Measurements from ENCODE around the gene SPATA45. TPM values are rescaled to one million over a fixed set of nuclear protein-coding genes. Genes with fewer than 3 reads are reported as not detected.

The SPATA45 gene
- total RNA-seq: 0.39 TPM in 1 of 2 replicates, not detected in the other

DNA sequence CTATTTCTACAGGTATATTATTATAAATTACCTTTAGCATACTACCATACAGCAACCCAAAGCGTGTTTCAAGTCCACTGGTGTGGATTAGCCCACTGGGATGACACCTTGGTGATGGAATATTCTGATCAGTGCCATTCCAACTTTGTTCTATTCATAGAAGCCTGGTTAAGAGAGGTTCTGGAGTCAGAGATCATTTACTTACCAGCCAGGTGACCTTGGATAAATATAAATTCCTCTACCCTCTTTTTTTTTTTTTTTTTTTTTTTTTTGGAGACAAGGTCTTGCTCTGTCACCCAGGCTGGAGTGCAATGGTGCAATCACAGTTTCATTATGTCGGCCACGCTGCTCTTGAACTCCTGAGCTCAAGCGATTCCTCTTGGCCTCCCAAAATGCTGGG, at the start of gene SPATA45:
SPATA45 (minus strand) TSS at position 101 of the 400 bp plus-strand sequence. CDS start 11,500 bp downstream, outside the sequence.

DNA sequence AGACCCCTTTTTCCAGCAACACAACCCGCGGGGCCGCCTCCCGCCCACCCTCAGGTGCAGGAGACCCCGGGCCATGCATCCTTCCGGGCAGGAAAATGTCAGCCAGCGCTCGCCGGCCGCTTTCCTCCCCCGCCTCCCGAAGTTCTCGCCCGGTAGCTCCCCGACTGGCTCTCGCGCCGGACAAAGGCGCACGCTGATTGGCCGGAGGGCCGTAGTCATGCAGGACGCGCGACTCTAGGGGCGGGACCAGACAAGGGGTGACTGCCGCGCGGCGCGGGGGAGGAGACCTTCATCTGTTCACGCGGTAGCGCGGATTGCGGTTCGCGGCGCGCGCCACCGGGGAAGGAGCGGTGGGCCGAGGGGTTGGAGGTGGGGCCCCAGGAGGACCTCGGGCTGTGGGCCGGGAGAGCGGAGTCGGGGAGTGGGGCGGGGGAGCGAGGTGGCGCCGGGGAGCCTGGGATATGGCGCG, 10.6 kb upstream of the SPATA45 start, which contains the start of gene FLVCR1:
FLVCR1 (plus strand) TSS at position 284 of the 469 bp plus-strand sequence; CDS start at position 462, 178 bp downstream.

DNA sequence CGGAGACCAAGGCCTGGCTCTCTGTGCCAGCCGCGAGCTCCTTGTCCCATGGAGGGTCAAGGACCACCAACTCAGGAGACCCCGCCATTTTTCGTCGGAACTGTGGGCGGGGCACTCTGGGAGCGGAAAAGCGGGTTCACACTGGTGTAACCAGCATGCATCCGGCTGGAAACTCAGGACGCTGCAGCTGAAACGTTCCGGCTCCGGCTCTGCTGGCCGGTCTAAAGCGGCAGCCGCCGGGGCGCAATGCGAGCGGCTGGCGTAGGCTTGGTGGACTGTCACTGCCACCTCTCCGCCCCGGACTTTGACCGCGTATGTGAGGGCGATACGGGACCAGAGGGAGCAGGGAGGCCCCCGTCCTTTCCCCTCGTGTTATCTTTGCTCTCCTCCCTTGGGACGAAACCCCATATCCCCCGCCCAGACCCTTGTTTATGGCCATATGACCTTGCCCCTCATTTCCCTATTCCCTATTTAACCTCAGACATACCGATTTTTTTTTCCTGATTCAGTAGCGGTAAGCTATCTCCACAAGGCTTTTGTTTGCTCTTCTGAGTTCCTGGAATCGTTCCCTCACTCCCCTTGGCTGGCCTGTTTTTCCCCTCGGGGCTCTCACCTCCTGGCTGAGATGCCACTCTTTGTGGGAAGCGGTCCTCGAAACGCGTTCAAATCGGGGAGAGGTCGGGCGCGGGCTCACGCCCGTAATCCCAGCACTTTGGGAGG, 55.6 kb downstream of the SPATA45 start, which contains the start of the genes NSL1 and TATDN3:
NSL1 (minus strand) TSS at position 102 of the 720 bp plus-strand sequence; CDS start at position 88, 14 bp downstream.
TATDN3 (plus strand) TSS at position 219 of the 720 bp plus-strand sequence; CDS start at position 247, 28 bp downstream.

Small RNA genes within 50 kb of the gene (small RNA-seq; reads per million reads assigned to genes)
- gene AC104333.1: not detected
- not detected for gene AC104333.2

Other genes with a start within 250 kb of the SPATA45 start
- 1.6 and 8.1 TPM in 2 replicates for gene ATF3, start 238.9 kb downstream of the SPATA45 start, total RNA-seq
- 0.97 TPM in 1 of 2 replicates, not detected in the other for gene BATF3, start 147.8 kb downstream of the SPATA45 start, total RNA-seq
- gene NSL1, start 55.9 kb downstream of the SPATA45 start, total RNA-seq: 35.3 and 37.4 TPM in 2 replicates
- gene TATDN3, start 55.8 kb downstream of the SPATA45 start, total RNA-seq: 19.6 and 20.6 TPM in 2 replicates
- gene FLVCR1, start 10.6 kb upstream of the SPATA45 start, total RNA-seq: 6.1 and 7.6 TPM in 2 replicates
- 0.13 and 0.43 TPM in 2 replicates for gene VASH2, start 102.9 kb upstream of the SPATA45 start, total RNA-seq
- gene ANGEL2, start 168.2 kb upstream of the SPATA45 start, total RNA-seq: 57.5 and 65.6 TPM in 2 replicates
- gene RPS6KC1, start 203.6 kb upstream of the SPATA45 start, total RNA-seq: 42.2 and 42.3 TPM in 2 replicates

Measured in articular chondrocyte of knee joint (primary cell).